A549 treated with CORT108297 at 1 μM for 4 hours (cell line): ENCODE data around the gene TBK1. TPM values are rescaled to one million over a fixed set of nuclear protein-coding genes. Genes with fewer than 3 reads are reported as not detected.

ENCODE experiments used
- total RNA-seq: library from RNA; stranded (reverse); fragments of 200-300 nt; extraction: Qiagen RNA extraction; gene quantifications from 5 replicates; pipeline ENCODE4 v1.2.3, GENCODE V29; 2022

Gene TBK1
- 22.3 to 29.5 TPM (median 24.0 TPM) in 5 replicates for total RNA-seq

GRCh38 chr12:64451687-64452558 lies at the start of gene TBK1:
TBK1 (plus strand) TSS chr12:64452120; CDS start chr12:64455871, 3,751 bp downstream.

GRCh38 chr12:64403707-64404469 lies 48.0 kb upstream of the TBK1 start, which contains the start of gene XPOT:
XPOT (plus strand) TSS chr12:64404392; CDS start chr12:64410036, 5,644 bp downstream.

Other genes starting within 250 kb of the TBK1 start
- gene KICS2, start 229.8 kb upstream of the TBK1 start, total RNA-seq = 6.8 to 8.2 TPM (median 7.8 TPM) in 5 replicates
- gene C12orf56, start 61.4 kb upstream of the TBK1 start, total RNA-seq = 0.03 to 0.15 TPM (median 0.04 TPM) in 4 of 5 replicates, not detected in the other
- 48.0 to 54.5 TPM (median 50.5 TPM) in 5 replicates for gene XPOT, start 47.7 kb upstream of the TBK1 start, total RNA-seq
- gene RASSF3, start 158.4 kb downstream of the TBK1 start, total RNA-seq = 25.4 to 30.8 TPM (median 26.9 TPM) in 5 replicates